Stomach (tissue), 9 donors: ENCODE results near the gene PARVB. TPM values are rescaled to one million over a fixed set of nuclear protein-coding genes. Genes with fewer than 3 reads are reported as not detected.

Experiments
- DNase-seq, 2 donors: peaks; one replicate each; pipeline versions ENCODE4 v3.0.0 to v3.0.0-alpha.2; 2013 to 2019
- H3K27ac ChIP-seq, 5 donors: fragments of 200-600 bp in 4 of 5; sonication (generic) in 4 of 5; one replicate each; pipeline ENCODE4 v1.5.1; 2013 to 2019; ENCODE audit warnings: mild to moderate bottlenecking in 1 of 5, moderate library complexity in 1 of 5
- H3K27me3 ChIP-seq, 3 donors: fragments of 200-600 bp; sonication (generic); one replicate each; pipeline ENCODE4 v1.5.1; 2017 to 2019; ENCODE audit warnings: mixed run types in 1 of 3
- H3K36me3 ChIP-seq, 4 donors: fragments of 200-600 bp; sonication (generic); 1 replicate in 3 of 4; 2 replicates in 1 of 4; pipeline ENCODE4 v1.5.1; 2016 to 2019
- H3K4me1 ChIP-seq, 4 donors: fragments of 200-600 bp; sonication (generic); one replicate each; pipeline ENCODE4 v1.5.1; 2016 to 2019
- H3K4me3 ChIP-seq, 4 donors: fragments of 200-600 bp; sonication (generic) in 3 of 4; one replicate each; pipeline ENCODE4 v1.5.1; 2016 to 2019; ENCODE audit warnings: mild to moderate bottlenecking in 1 of 4
- H3K9me3 ChIP-seq, 4 donors: fragments of 200-600 bp; sonication (generic); one replicate each; pipeline ENCODE4 v1.5.1; 2016 to 2019
- EP300 ChIP-seq: sonication (generic); formaldehyde crosslinking; IDR thresholded peaks from one replicate; pipeline ENCODE4 v1.6.1; 2017; ENCODE audit warnings: antibody characterized with exemption
- POLR2A ChIP-seq, 4 donors: fragments of 450-650 bp; IDR thresholded peaks; one replicate each; pipeline ENCODE4 v1.6.1; 2016; ENCODE audit warnings: antibody characterized with exemption in 4 of 4, control low read depth in 2 of 4, mild to moderate bottlenecking in 1 of 4, moderate library complexity in 1 of 4
- POLR2AphosphoS5 ChIP-seq, 3 donors: sonication (generic); formaldehyde crosslinking; IDR thresholded peaks; one replicate each; pipeline ENCODE4 v1.6.1; 2016; ENCODE audit warnings: antibody characterized with exemption in 3 of 3
- WGBS, 5 donors: extraction: QIAGEN DNeasy Blood & Tissue Kit in 3 of 5; methylation state at CpG; one replicate each; pipeline versions ENCODE4 v1.1.5 to v1.1.7; 2013 to 2018; 5-methylcytosine and 5-hydroxymethylcytosine counted together
- intact Hi-C: fragments of 100-400 bp; cut with DNase I; formaldehyde crosslinking; loops from one replicate; pipeline ENCODE4 v1.15.1; 2023; ENCODE audit warnings: low total_unique reads
- polyA plus RNA-seq, 3 donors: library from polyadenylated mRNA; stranded (reverse); fragments of 200-250 nt; gene quantifications; one replicate each; pipeline ENCODE4 v1.2.3, GENCODE V29; 2013
- total RNA-seq, 5 donors: library from RNA; depleted of rRNA; stranded (reverse); fragments of >200 nt; gene quantifications; one replicate each; pipeline versions ENCODE4 v1.1.0 to v1.2.3, GENCODE V29; 2014 to 2016
- TF ChIP-seq, protein P1 (sequence below), 7 experiments: fragments of 450-650 bp in 4 of 7; fragments of 200-600 bp in 3 of 7; sonication (generic) in 3 of 7; IDR thresholded peaks; one replicate each; pipeline ENCODE4 v1.5.1; 2016 to 2019; ENCODE audit warnings: antibody characterized with exemption in 7 of 7, control low read depth in 2 of 7, mild to moderate bottlenecking in 1 of 7
- donor health status: healthy with polysubstance abuse.
- donor health status: Bipolar disorder and iron deficiency.
- donor health status: healthy.

PARVB gene
- total and polyA plus RNA-seq, 8 donors = 2.9 to 143 (median 19.1) TPM

- Histone ChIP-seq H3K4me1 (peaks cover 0 to 8% (median 2%) of the 10 kb centered on the region in 4 donors), H3K36me3 (peaks cover 0 to 1% (median 0%) of the 10 kb centered on the region in 4 donors), H3K27me3 (peaks cover 0 to 4% (median 0%) of the 10 kb centered on the region in 3 donors), H3K4me3 (no peak overlapping the region), H3K9me3 (peaks cover 0 to 10% (median 9%) of the 10 kb centered on the region in 4 donors), H3K27ac (no peak overlapping the region)
- TF ChIP-seq POLR2AphosphoS5 (IDR thresholded peaks at IDR 0.05) (no peak), EP300 (no peak), POLR2A (IDR thresholded peaks at IDR 0.05) (no peak)
- TF ChIP-seq, protein P1, sequence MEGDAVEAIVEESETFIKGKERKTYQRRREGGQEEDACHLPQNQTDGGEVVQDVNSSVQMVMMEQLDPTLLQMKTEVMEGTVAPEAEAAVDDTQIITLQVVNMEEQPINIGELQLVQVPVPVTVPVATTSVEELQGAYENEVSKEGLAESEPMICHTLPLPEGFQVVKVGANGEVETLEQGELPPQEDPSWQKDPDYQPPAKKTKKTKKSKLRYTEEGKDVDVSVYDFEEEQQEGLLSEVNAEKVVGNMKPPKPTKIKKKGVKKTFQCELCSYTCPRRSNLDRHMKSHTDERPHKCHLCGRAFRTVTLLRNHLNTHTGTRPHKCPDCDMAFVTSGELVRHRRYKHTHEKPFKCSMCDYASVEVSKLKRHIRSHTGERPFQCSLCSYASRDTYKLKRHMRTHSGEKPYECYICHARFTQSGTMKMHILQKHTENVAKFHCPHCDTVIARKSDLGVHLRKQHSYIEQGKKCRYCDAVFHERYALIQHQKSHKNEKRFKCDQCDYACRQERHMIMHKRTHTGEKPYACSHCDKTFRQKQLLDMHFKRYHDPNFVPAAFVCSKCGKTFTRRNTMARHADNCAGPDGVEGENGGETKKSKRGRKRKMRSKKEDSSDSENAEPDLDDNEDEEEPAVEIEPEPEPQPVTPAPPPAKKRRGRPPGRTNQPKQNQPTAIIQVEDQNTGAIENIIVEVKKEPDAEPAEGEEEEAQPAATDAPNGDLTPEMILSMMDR (IDR thresholded peaks at IDR 0.05) = no peak
- intact Hi-C loops = no loop called here
- WGBS, 5 donors = 78 to 88% (median 81%) methylated on average over 5 to 8 of the region's 8 CpGs
- DNase-seq = no peak
Observed at GRCh38 chr22:44206696-44207095, 182.6 kb downstream of the PARVB start.

- Histone ChIP-seq H3K36me3 (no peaks in the 10 kb centered on the region), H3K4me3 (no peak overlapping the region), H3K27me3 (no peaks in the 10 kb centered on the region), H3K9me3 (peaks cover 0 to 10% (median 9%) of the 10 kb centered on the region in 4 donors), H3K4me1 (peaks cover 0 to 15% (median 9%) of the 10 kb centered on the region in 4 donors), H3K27ac (no peak overlapping the region)
- WGBS, 5 donors = 74 to 89% (median 81%) methylated on average over 10 to 16 of the region's 16 CpGs
- no peak for DNase-seq
- intact Hi-C loops = no loop called here
- TF ChIP-seq EP300 = no peak
- TF ChIP-seq POLR2A (IDR thresholded peaks at IDR 0.05) = no peak
- TF ChIP-seq, protein P1 (IDR thresholded peaks at IDR 0.05) = no peak
- no peak for TF ChIP-seq POLR2AphosphoS5 (IDR thresholded peaks at IDR 0.05)
Observed at GRCh38 chr22:44207173-44207980, 183.3 kb downstream of the PARVB start.

DNA sequence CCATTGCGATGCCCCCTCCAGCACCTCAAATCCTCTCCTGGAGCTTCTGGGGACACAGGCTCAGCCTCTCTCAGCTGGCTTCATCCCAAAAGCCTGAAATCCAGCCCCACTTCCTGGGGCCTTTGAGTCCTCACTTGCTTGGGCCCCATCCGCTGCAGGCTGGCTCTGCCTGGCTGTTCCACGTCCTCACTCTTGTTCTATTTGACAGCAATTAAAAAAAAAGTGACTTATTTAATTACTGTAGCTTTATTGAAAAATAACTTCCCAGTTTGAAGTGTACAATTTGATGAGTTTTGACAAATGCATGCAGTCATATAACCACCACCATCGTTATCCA, 183.8 kb downstream of the PARVB start:
- intact Hi-C loops = no loop called here
- no peaks in the 10 kb centered on the region for H3K27me3 ChIP-seq
- DNase-seq = no peak
- peaks cover 0 to 18% (median 14%) of the 10 kb centered on the region in 4 donors for H3K4me1 ChIP-seq
- 82 to 87% (median 84%) methylated on average over 4 of the region's 4 CpGs for WGBS, 5 donors
- H3K4me3 ChIP-seq = no peak overlapping the region
- peaks cover 0 to 10% (median 9%) of the 10 kb centered on the region in 4 donors for H3K9me3 ChIP-seq
- H3K36me3 ChIP-seq = no peaks in the 10 kb centered on the region
- TF ChIP-seq EP300 = no peak
- no peak for TF ChIP-seq POLR2A (IDR thresholded peaks at IDR 0.05)
- TF ChIP-seq POLR2AphosphoS5 (IDR thresholded peaks at IDR 0.05) = no peak
- TF ChIP-seq, protein P1 (IDR thresholded peaks at IDR 0.05) = no peak
- H3K27ac ChIP-seq = no peak overlapping the region

DNA sequence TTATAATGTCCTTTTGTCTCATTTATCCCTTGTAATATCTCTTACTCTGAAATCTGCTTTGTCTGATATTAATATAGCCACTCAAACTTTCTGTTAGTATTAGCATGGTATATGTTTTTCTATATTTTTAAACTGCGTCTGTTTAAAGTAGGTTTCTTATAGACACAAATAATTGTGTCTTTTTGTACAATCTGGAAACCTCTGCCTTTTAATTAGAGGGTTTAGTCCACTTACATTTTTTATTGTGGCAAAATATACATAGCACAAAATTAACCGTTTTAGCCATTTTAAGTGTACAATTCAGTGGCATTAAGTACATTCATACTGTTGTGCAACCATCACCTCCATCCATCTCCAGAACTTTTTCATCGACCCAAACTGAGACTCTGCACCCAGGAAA, 185.2 kb downstream of the PARVB start:
- no peak overlapping the region for H3K4me3 ChIP-seq
- no peaks in the 10 kb centered on the region for H3K27me3 ChIP-seq
- H3K4me1 ChIP-seq = peaks cover 0 to 18% (median 14%) of the 10 kb centered on the region in 4 donors
- H3K36me3 ChIP-seq = no peaks in the 10 kb centered on the region
- TF ChIP-seq, protein P1 (IDR thresholded peaks at IDR 0.05) = no peak
- TF ChIP-seq POLR2A (IDR thresholded peaks at IDR 0.05) = no peak
- TF ChIP-seq EP300 = no peak
- TF ChIP-seq POLR2AphosphoS5 (IDR thresholded peaks at IDR 0.05) = no peak
- 87 to 91% (median 88%) methylated on average over 3 of the region's 3 CpGs for WGBS, 5 donors
- intact Hi-C loops = no loop called here
- no peak overlapping the region for H3K27ac ChIP-seq
- peaks cover 0 to 10% (median 9%) of the 10 kb centered on the region in 4 donors for H3K9me3 ChIP-seq
- no peak for DNase-seq
